IPS-18c (cell line): ENCODE measurements around the gene FAM3C.

Source experiments
- H3K4me3 ChIP-seq: 2 replicates; pipeline ENCODE4 v1.7.0; 2013; ENCODE audit warnings: low read depth, mild to moderate bottlenecking, low read length, moderate library complexity; ENCODE audit not compliant: insufficient read depth
- H3K9me3 ChIP-seq: one replicate; pipeline ENCODE4 v1.6.1; 2013; ENCODE audit warnings: mild to moderate bottlenecking, low read length, moderate library complexity; ENCODE audit not compliant: control insufficient read depth, insufficient read depth

Gene FAM3C

DNA sequence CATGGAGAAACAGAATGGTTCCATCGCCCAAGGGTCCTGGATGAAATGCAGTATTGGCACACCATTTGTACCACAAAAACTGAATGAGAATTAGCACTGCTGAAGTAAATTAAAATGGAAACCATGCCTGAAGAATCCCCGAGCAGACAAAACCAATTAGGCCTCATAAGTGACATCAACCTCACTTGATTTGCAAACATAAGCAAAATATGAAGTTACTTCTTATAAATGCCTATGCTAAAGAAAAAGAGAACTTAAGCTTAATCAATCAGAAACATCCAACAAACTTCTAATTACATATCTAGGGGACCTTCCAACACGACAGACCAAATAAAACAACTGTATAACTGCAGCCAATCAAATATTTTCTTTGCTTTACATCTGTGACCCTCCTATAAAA lies 4.4 kb downstream of the FAM3C start:
- H3K4me3 ChIP-seq = no peak overlapping the region
- no peaks in the 10 kb centered on the region for H3K9me3 ChIP-seq

DNA sequence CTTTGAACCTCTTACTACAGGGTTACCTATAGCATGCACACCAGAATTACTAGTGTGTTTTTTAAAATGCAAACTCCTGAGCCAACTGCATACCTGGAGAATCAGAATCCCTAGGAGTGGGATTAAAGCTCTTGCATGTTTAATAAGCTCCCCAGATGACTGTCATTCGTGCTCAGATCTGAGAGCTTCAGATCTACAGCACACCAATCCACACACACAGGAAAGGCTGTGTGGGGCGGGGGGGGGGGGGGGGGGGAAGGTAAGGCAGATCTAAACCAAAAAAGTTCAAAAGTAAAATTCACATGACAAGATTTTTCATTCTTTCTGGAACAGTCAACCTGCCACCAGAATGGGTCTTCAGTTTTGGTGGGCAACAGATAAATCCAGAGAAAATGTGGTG lies 5.5 kb downstream of the FAM3C start:
- H3K4me3 ChIP-seq = no peak overlapping the region

DNA sequence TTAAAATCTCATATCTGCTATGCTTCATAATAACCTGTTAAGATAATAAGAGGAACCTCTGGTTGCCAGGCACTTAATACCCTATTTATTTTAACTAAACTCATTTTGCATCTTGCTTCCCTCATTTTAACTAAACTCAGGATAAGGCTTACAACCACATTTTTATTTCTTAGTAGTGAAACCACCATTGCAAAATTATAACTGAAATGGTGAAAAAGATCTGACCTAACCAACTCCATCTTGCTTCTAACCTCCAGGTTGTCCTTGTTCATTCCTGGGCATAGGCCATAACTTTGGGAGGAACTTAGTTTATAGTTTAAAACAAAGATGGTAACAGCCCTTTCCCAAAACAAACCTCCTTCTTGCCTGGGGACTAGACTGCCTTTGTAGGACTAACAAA lies 6.0 kb downstream of the FAM3C start:
- H3K9me3 ChIP-seq = no peaks in the 10 kb centered on the region
- no peak overlapping the region for H3K4me3 ChIP-seq

More for the DNA sequence above, 5.5 kb downstream of the FAM3C start:
- no peaks in the 10 kb centered on the region for H3K9me3 ChIP-seq

DNA sequence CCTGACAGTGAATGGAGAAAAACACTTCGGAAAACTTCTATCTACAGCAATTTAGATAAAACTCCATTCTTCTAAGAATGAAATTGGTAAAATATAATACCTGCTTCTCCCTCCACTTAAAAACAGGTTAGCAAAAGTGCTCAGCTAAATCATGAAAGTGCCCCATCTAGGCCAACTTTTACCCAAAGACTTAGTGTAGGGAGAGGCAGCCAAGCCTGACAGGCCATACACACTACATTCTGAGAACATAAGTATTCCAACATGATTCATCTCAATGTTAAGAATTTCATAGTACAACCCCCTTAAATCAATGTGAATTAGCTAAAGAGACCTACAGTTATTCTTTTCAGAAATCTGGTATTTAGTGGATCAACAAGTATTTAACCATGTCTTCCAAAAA lies 7.2 kb downstream of the FAM3C start:
- no peak overlapping the region for H3K4me3 ChIP-seq
- H3K9me3 ChIP-seq = no peaks in the 10 kb centered on the region

DNA sequence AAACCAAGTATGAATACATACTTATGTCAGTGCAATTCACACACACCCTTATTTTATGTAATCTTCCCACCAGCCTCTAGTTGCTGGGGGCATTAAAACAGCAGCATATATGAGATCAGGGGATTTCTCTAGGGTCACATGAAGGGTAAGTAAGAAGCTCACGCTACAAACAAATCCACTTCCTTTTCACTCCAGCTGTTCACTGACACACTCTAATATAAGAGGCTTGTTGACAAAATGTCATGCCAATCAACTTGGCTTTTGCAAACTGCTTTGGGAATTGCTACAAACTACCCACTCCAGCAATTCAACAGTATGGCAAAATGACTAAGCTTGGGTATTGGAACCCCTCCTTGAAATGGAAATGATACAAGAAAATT lies 10.3 kb downstream of the FAM3C start:
- Histone ChIP-seq H3K4me3 (no peak overlapping the region), H3K9me3 (no peaks in the 10 kb centered on the region)

DNA sequence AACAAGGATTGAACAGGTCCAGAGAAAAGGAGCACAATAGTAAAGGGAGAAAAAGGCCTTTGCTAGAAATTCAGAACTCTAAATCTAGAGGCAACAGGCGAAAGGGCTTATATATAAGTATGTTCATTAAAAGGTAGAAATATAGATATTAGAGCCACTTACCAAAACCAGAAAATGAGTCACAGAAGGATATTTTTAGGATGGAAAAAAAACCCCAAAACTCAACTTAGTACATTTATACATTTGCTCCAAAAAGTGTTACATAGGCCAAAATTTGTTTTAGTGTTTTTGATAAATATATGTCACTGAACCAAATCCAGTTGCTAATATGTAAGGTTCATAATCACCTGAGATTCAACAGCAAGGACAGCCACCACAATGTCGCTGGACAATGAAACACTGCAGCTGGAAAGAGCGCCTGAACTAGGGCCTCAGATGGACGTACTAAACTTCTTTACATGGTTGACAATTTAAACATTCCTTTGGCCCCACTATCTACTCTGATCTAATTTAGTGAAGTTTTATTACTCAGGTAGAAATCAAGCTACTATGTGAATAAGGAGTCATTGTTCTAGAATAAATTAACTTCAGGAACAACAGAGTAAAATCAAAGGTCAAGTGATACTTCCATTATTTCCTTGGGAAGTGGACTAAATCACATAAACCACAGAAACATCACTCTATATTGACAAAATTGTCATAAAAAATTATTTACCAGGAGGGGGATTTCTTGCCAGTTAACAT lies 10.9 kb downstream of the FAM3C start:
- no peak overlapping the region for H3K4me3 ChIP-seq
- no peaks in the 10 kb centered on the region for H3K9me3 ChIP-seq

DNA sequence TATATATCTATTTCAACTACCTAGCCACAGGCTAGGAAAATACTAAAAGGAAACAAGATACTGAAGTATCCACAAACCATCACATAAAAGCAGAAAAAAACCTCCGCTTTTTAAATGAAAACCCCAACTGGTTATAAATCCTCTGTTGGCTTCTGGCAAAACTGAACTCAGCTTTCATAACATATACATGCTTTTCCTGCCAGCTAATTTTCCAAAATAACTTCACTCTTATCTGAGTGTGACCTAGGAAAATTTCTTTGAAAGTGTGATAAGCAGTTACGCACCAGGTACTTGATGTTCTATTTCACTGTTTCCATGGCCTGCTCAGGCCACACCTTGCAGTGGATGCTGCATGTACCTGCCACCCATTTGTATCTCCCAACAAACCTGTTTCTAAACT lies 11.8 kb downstream of the FAM3C start:
- Histone ChIP-seq H3K9me3 (no peaks in the 10 kb centered on the region), H3K4me3 (no peak overlapping the region)

DNA sequence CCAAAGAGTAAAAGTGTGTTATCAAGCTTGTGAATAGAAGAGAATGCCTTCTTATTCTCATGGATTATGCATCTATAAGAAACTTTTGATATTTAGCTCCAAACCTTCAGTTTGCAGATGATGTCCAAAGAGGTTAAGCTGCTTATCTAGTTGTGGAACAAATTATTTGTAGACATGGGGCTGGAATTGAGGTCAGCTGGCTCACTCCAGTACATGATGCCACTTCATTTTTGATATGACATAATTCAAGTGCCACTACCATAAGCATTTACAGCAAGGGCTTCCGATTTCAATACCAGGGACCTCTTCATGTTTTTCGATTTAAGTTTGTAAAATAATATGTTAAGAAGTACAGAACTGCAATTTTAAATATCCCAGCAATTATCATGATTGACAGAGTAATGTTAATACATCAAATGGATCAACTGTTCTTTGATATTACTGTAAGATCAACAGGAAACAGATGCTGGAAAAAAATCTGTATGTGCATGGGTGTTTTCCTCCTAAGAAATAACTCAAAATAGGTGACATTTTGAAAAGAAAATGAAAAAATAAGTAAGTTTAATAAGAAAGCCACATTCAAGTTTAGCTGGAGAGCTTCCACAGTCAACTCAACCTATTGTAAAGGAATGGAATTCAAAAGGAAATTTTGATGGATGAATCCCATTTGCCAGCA lies 12.7 kb downstream of the FAM3C start:
- H3K4me3 ChIP-seq = no peak overlapping the region

DNA sequence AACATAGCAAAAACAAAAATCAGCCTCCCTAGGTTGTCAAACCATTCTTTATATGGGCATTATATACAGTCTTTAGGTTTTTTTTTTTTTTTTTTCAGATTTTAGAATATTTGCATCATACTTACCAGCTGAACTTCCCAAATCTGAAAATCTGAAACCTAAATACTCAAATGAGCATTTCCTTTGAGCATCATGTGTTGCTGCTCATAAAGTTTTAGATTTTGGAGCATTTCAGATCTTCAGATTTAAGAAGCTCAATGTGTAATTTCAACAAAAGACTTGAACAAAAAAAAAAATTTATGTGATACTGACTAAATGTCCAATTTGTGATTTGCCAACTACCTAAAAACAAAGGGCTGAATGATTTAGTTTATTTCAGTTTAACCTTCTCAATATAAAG lies 13.6 kb downstream of the FAM3C start:
- no peak overlapping the region for H3K4me3 ChIP-seq

More for the DNA sequence above, 12.7 kb downstream of the FAM3C start:
- no peaks in the 10 kb centered on the region for H3K9me3 ChIP-seq

DNA sequence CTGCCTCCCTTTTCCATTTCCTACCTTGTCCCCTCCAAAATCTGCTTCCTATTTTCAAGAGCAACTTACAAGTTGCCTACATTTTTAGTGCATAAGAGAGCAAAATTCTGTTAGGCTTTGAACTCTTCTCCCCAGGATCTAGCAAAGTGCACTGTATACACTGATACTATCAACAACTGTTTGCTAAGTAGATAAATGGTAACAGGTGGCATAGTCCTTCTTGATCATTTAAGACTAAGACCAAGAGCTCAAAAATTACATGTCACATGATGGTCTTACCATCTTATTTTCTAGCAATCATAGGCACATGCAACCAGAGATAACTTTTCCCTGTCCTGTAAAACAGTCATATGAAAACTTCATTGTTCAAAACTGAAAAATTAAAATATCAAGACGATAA lies 16.2 kb downstream of the FAM3C start:
- Histone ChIP-seq H3K9me3 (no peaks in the 10 kb centered on the region), H3K4me3 (no peak overlapping the region)

More for the DNA sequence above, 13.6 kb downstream of the FAM3C start:
- H3K9me3 ChIP-seq = no peaks in the 10 kb centered on the region

DNA sequence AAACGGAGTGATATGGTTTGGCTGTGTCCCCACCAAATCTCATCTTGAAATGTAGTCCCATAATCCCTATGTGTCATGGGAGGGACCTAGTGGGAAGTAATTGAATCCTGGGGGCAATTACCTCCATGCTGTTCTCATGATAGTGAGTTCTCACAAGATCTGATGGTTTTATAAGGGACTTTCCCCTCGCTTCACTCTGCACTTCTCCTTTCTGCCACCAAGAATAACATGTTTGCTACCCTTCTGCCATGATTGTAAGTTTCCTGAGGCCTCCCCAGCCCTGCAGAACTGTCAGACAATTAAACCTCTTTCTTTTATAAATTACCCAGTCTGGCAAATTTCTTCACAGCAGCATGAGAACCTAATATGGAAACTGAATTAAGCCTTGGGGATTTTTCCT lies 19.1 kb downstream of the FAM3C start:
- no peaks in the 10 kb centered on the region for H3K9me3 ChIP-seq
- no peak overlapping the region for H3K4me3 ChIP-seq

DNA sequence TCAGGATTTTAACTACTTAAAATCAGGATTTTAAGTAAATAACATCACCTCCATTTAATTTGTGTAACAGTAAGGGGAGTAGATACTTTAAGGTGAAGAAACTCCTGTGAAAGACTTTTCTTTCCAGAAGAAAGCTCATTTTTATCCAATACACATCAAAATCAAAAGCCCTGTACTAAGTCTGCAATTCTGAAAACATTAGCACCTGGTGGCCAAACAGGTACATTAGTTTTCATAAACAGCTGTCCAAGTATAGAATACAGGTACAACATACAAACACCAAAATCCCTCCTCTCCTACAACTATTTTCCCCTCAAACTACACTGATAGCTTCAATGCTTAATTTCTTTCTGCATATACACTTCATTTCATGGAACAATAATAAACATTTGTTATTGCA lies 22.9 kb downstream of the FAM3C start:
- Histone ChIP-seq H3K9me3 (no peaks in the 10 kb centered on the region), H3K4me3 (no peak overlapping the region)

DNA sequence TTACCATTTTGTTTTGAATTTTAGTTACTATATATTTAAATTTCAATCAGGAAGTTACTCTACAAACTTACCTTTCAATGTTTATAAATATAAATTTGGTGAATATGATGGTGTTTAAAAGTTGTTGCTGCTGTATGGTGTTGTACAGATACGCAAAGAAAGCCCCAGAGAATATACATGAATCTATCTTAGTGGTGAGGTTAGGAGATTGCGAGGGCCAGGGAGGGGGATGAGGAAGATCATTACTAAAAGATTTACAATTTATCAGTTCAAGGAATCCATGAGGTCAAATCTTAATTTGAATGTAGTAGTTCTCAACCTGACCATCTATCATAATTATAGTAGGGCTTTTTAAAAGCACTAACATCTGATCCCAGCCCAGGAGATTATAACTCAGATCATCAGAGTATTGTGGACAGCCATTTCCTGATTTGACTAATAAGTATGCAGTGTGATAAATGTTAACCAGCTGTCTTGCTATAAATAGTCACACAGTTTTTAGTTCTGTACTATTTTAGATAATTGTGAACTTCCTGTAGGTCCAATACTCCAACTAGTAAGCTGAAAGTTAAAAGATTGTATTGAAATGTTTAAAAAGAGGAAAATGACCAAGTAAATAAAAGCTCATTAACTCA lies 23.6 kb downstream of the FAM3C start:
- no peaks in the 10 kb centered on the region for H3K9me3 ChIP-seq
- no peak overlapping the region for H3K4me3 ChIP-seq

DNA sequence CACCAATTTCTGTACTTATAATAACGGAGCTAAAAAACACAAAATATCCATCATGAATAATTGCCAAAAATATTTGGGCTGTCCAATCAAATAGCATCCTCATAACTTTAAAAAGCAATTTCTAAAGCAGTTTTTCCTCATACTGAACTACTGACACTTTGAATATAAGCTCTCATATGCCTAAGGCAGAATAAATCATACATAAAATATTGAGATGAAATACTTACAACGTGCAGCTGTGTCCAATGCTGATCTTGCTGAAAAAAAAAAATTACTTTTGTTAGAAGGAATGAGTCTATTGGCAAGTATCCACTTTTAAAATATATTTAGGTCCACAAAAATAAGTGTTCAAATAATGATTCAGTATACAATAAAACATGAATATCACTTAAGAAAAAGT lies 24.2 kb downstream of the FAM3C start:
- Histone ChIP-seq H3K9me3 (no peaks in the 10 kb centered on the region), H3K4me3 (no peak overlapping the region)

DNA sequence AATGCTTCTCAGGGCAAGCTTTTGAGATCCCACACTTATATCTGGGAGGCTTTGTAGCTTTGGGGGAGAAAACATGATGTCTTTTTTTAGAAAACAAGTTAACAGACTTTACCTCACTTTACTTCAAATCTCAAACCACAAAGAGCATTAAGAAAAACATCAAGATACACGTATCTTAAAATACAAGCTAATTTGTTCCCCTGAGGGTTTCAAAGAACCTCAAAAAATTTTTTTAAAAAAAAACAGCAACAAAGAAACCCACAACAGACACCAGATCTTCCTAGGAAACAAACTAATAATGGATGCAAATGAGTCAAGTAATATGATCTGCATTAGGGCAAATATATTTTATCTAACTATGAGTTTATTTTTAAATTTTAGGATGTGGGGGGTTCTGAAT lies 24.7 kb downstream of the FAM3C start:
- Histone ChIP-seq H3K4me3 (no peak overlapping the region), H3K9me3 (no peaks in the 10 kb centered on the region)

DNA sequence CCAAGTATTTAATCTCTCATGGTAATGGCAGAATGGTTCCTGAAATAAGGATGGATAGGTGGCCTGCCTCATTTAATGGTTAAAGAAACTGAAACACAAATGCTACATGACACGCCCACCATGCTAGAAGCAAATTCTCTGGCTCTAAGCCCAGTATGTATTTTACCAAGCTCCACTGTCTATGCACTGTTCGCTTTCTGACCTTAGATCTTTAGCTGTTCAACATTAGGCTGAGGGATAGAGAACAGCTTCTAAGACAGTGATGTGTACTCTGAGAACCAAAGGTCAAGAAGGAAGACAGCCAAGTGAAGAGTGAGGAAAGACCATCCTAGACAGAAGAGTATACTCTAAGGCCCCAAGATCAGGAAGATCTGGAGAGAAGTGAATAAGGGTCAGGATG lies 26.6 kb downstream of the FAM3C start:
- no peaks in the 10 kb centered on the region for H3K9me3 ChIP-seq
- H3K4me3 ChIP-seq = no peak overlapping the region

DNA sequence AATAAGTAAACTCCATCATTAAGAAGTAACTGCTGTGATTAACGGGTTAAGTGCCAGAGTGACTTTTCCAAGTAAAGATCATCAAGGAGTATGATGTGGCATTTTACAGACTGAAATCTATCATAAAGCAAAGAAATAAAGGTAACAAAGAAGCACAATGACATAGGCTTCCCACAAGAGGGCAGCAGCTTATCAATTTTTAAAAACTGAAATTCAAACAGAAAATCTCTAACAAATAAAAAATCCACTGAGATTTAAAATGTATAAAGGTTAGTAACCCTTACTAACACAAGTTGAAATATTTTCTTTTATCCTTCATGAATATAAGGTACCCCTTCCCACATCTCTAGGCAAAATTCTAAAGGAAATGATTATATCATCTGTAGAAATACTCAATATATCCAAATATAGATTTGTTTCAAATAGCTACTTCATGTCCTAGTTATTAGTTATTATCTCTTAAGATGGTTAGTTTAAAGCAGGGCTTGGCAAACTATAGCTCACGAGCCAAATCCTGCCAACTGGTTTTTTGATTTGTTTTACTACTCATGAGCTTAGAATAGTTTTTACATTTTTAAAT lies 29.2 kb downstream of the FAM3C start:
- no peaks in the 10 kb centered on the region for H3K9me3 ChIP-seq
- H3K4me3 ChIP-seq = no peak overlapping the region

DNA sequence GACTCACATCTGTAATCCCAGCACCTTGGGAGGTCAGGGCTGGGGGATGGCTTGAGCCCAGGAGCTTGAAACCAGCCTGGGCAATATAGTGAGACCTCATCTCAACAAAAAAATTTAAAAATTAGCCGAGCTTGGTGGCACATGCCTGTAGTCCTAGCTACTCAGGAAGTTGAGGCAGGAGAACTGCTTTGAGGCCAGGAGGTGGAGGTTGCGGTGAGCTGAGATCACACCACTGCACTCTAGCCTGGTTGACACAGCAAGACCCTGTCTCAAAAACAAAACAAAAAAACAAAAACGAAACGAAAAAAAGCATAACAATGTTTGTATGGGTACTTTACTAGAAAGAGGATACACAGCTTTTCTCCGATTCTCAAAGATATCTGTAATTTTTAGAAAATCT lies 35.5 kb downstream of the FAM3C start:
- no peaks in the 10 kb centered on the region for H3K9me3 ChIP-seq
- H3K4me3 ChIP-seq = no peak overlapping the region
